Mononuclear cell (primary cell): Measurements from ENCODE around the gene CLIP1. TPM values are rescaled to one million over a fixed set of nuclear protein-coding genes. Genes with fewer than 3 reads are reported as not detected.

Source experiments
- H3K27me3 ChIP-seq: 2 replicates; pipeline ENCODE4 v1.6.0; 2011; ENCODE audit warnings: low read length, control low read depth; ENCODE audit not compliant: insufficient read depth
- H3K4me1 ChIP-seq: 2 replicates; pipeline ENCODE4 v1.5.1; 2011; ENCODE audit warnings: mild to moderate bottlenecking, low read length, control low read depth; ENCODE audit not compliant: insufficient read depth
- H3K4me3 ChIP-seq: 2 replicates; pipeline ENCODE4 v1.5.1; 2011; ENCODE audit warnings: mild to moderate bottlenecking, low read length, moderate library complexity
- H3K9me3 ChIP-seq: 2 replicates; pipeline ENCODE4 v1.5.1; 2011; ENCODE audit warnings: low read depth, mild to moderate bottlenecking, control low read depth, low read length
- total RNA-seq: library from RNA; depleted of rRNA; stranded (reverse); fragments of >200 nt; gene quantifications from one replicate; pipeline ENCODE4 v1.2.3, GENCODE V29; 2012

Gene CLIP1
- total RNA-seq, 1 donor = 65.8 TPM

- Histone ChIP-seq H3K9me3 (no peaks in the 10 kb centered on the region), H3K27me3 (no peaks in the 10 kb centered on the region), H3K4me3 (no peak overlapping the region), H3K4me1 (peaks cover 6% of the 10 kb centered on the region)
These were observed 94.7 kb downstream of the CLIP1 start for GRCh38 chr12:122327494-122328385.

DNA sequence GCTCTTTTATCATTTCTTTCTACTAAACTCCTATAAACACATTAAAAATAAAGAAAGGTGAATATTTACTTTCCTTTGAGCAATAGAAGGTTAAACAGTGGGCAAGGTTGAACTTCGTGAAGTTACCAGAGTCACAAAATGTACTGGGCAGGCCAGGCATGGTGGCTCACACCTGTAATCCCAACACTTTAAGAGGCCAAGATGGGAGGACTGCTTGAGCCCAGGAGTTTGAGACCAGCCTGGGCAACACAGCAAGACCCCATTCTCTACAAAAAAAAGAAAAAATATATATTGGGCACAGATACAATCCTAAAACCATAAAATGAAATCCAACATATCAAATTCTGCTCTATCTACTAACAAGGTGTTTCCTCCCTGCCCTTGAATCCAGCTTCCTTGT, 95.5 kb downstream of the CLIP1 start:
- Histone ChIP-seq H3K27me3 (no peaks in the 10 kb centered on the region), H3K4me3 (no peak overlapping the region)

DNA sequence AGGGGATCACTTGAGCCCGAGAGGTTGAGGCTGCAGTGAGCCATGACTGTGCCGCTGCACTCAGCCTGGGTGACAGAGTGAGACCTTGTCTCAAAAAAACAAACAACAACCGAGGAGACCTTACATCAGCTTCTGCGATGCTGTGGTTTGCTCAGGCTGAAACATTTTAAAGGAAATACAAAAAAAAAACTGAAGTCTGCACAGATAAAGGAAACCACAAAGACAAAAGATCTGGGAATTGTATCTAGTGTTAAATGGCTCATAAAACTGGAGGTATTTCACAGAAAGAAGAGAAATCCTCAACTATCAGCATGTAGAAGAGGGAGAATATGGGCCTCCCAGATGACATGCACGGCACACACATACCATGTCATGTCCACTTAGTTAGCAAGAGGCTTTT, 95.9 kb downstream of the CLIP1 start:
- no peak overlapping the region for H3K4me3 ChIP-seq
- H3K27me3 ChIP-seq = no peaks in the 10 kb centered on the region
- H3K4me1 ChIP-seq = peaks cover 6% of the 10 kb centered on the region
- no peaks in the 10 kb centered on the region for H3K9me3 ChIP-seq

More for the DNA sequence above, 95.5 kb downstream of the CLIP1 start:
- peaks cover 6% of the 10 kb centered on the region for H3K4me1 ChIP-seq
- H3K9me3 ChIP-seq = no peaks in the 10 kb centered on the region

DNA sequence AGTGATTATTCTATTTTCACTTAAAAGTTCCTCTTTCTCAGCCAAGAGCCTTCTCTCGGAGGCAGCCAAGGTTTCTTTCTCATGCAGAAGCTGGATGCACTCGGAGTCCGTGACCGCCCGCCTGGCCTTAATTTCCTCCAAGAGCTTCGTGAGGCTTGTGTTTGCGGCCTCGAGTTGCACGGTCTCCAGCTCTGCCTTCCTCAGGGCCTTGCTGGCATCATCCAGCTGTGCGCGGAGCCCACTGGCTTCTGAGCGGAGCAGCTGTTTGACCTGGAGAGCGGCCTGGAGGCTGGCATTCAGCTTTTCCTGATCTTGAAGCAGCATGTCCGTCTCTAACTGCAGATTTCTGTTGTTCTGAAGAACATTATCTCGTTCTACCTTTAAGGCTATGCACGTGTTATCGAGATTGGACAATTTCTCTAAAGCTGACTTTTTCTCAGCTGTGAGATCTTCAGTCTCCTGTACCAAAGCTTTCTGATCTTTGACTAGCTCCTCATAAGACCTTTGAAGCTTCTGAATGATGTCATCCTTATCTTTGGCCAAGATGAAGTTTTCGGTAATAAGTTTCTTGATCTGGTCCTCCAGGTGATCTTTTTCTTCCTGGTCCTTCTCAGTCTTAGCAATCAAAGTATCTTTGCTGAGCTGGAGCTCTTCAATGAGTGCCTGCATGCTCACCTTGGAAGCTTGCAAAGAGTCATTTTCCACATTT, 99.0 kb downstream of the CLIP1 start:
- Histone ChIP-seq H3K9me3 (no peaks in the 10 kb centered on the region), H3K4me3 (no peak overlapping the region), H3K4me1 (peaks cover 6% of the 10 kb centered on the region), H3K27me3 (no peaks in the 10 kb centered on the region)

DNA sequence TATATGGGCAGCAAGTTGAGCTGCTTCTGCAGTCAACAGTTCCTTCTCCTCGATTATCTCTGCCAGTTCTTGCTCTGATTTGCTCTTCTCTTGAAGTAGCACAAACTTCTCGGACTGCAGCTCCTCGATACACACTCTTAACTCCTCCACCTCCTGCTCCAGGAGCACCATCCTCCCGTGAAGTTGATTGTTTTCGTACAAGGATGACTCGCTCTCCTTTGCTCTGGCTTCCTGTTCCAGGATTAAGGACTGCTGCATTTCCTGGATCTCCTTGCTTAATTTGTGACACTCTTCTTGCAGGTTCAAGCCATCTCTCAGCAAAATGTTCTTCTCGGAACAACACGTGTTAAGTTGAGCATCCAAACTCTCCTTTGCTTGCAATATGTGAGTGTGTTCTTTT, 100.0 kb downstream of the CLIP1 start:
- H3K27me3 ChIP-seq = no peaks in the 10 kb centered on the region
- no peaks in the 10 kb centered on the region for H3K9me3 ChIP-seq
- peaks cover 6% of the 10 kb centered on the region for H3K4me1 ChIP-seq
- H3K4me3 ChIP-seq = no peak overlapping the region

GRCh38 chr12:122318607-122319605, 103.6 kb downstream of the CLIP1 start:
- no peaks in the 10 kb centered on the region for H3K27me3 ChIP-seq
- no peaks in the 10 kb centered on the region for H3K4me1 ChIP-seq
- H3K9me3 ChIP-seq = no peaks in the 10 kb centered on the region
- no peak overlapping the region for H3K4me3 ChIP-seq

DNA sequence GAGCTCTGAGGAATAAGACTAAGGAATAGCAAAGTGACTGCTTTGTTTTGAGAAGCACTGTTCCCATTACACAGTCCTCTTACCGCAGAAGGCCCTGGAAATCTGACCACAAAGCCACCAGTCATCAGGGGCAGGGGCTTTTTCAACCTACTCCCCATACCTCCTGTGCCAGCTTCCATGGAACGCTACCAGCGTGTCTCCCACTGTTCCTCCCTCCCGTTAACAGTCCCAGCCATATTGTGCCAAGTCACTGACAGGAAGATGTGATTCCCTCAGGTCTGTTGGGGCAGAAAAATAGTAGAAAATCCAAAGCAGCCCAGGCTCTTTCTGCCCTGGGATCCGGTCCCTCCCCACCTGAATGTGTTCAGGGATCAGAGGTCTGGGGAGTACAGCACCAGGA, 109.5 kb downstream of the CLIP1 start:
- Histone ChIP-seq H3K4me3 (no peak overlapping the region), H3K27me3 (no peaks in the 10 kb centered on the region), H3K9me3 (no peaks in the 10 kb centered on the region), H3K4me1 (no peaks in the 10 kb centered on the region)

DNA sequence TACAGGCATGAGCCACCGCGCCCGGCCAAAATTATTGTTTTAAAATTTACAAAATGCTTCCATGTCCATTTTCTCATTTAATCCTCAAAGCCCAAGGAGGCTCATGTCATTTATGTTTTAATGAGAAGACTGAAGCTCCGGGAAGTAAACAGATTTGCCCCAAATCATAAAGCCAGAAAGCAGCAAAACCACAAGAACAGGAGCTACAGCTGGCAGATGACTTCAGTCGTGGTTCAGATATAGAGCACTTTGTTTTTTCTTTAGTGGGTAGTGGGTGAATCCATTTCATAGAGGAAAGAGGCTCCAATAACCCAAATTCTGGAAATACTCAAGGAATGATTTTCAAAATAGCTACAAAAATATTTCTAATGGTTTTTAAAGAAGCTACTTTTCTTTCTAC, 110.8 kb downstream of the CLIP1 start:
- no peak overlapping the region for H3K4me3 ChIP-seq
- H3K27me3 ChIP-seq = no peaks in the 10 kb centered on the region
- H3K4me1 ChIP-seq = no peaks in the 10 kb centered on the region
- H3K9me3 ChIP-seq = no peaks in the 10 kb centered on the region

DNA sequence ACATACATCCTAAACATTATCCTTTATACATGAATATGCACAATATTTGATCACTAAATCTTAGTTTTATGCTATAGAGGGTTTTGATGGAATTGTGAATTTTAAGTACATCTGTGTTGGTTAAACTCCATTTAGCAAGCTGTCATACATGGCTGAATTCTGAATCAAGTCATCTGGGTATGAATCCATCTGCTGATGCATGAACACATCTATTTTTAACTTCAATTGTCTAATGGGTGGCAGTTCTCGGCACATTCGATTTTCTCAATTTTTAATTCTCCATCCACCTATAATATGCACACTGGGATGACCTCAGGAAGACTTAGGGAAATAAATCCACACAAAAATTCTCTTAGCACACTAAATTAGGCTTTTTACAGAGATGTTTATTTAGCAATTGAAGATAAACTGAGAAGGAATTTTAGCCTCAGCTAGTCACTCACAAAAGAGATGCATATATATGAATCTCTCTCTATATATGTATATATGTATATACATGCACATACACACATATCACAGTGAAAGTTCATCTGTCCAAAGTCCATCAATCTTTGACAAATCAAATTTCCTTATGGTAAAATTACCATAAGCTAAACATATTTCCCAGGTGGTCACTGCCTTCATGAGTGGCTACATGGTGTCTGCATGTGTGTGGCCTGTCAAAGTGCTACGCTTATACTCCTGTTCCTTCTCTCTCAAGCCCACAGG, 111.7 kb downstream of the CLIP1 start:
- H3K9me3 ChIP-seq = no peaks in the 10 kb centered on the region
- H3K4me3 ChIP-seq = no peak overlapping the region
- no peaks in the 10 kb centered on the region for H3K4me1 ChIP-seq
- no peaks in the 10 kb centered on the region for H3K27me3 ChIP-seq

DNA sequence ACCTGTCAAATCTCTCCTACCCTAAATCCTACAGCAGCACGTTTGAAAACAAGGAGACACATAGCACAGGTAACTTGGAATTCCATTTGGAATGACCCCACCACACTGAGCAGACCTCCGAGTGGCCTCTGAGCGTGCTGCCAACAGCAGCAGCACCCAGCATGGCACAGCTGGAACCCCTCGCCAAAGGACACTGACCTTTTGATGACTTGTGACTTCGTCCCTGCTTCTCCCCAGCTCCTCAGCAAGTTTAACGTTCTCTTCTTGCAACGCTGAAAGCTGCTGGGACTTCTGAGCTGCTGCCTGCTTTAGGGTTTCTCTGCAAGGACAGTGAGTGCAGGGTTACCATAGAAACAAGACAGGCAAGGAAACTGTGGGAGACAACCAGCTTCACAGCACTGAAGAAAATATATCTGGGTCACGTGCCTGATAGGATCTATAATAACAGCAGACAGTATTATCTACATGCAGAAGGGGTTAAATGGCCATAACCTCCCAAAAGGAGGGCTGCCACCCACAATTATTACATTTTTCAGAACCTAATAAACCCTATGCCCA, 112.8 kb downstream of the CLIP1 start:
- Histone ChIP-seq H3K4me1 (no peaks in the 10 kb centered on the region), H3K4me3 (no peak overlapping the region), H3K9me3 (no peaks in the 10 kb centered on the region), H3K27me3 (no peaks in the 10 kb centered on the region)

DNA sequence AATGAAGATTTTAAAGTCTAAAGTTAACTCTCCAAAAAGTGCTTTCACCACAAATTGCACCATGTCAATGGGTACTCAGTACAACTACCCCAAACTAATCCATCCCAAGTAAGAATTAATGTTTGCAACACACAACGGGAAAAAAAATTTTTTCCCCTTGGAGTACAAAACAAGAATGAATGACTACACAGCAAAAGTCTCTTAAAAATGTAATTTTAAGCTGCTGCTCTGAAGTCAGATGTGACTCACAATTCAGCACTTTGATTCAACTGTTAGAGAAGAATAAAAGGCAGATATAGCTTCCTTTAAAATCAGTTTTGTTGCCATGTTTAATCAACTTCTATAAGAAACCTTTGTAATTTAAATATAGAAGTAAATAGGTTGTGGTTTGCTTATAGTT, 113.7 kb downstream of the CLIP1 start:
- Histone ChIP-seq H3K4me1 (no peaks in the 10 kb centered on the region), H3K27me3 (no peaks in the 10 kb centered on the region), H3K9me3 (no peaks in the 10 kb centered on the region), H3K4me3 (no peak overlapping the region)

DNA sequence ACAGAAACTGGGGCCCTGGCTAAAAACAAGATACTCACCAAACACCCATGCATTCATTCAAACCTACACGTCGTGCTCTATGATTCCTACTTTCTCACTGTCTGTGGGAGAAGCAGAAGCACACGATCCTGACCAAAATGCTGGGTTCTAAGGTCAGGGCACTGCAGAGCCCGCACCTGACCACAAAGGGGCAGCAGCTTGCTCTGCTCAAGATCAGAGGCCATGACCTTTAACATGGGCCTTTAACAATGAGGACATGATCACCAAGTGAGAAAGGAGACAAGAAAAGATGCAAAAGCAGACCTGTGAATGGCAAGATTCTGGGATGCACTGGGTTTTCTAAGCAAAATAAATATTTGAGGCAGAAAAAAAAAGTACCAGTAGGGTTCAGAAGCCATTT, 116.1 kb downstream of the CLIP1 start:
- no peaks in the 10 kb centered on the region for H3K27me3 ChIP-seq
- H3K4me1 ChIP-seq = no peaks in the 10 kb centered on the region
- H3K9me3 ChIP-seq = no peaks in the 10 kb centered on the region
- H3K4me3 ChIP-seq = no peak overlapping the region

GRCh38 chr12:122304924-122305323, 117.5 kb downstream of the CLIP1 start:
- Histone ChIP-seq H3K4me3 (no peak overlapping the region), H3K9me3 (no peaks in the 10 kb centered on the region), H3K4me1 (no peaks in the 10 kb centered on the region), H3K27me3 (no peaks in the 10 kb centered on the region)

GRCh38 chr12:122303068-122303467, 119.4 kb downstream of the CLIP1 start:
- H3K27me3 ChIP-seq = no peaks in the 10 kb centered on the region
- no peaks in the 10 kb centered on the region for H3K9me3 ChIP-seq
- H3K4me3 ChIP-seq = no peak overlapping the region
- no peaks in the 10 kb centered on the region for H3K4me1 ChIP-seq
